Measurements from ENCODE around the gene SLC49A4. TPM values are rescaled to one million over a fixed set of nuclear protein-coding genes. Genes with fewer than 3 reads are reported as not detected.

SLC49A4 gene
- total RNA-seq, 1 donor from 2014 or later, result 14.5 TPM

DNA sequence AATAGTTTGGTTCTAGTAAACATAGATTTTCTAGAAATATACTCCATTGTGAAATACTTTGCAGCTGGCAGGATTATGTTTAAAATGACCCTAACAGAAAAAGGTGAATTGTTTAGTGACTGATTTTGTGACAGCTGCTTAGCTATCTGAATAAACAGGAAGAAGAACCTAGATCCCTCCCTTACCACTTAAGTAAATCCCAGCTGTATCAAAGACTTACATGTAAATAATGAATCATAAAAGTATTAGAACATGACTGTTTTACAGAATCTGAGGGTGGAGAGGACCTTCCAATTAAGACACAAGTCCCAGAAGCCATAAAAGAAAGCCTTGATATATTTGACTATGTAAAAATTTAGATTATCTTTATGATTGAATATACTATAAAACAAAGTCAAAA is 15.9 kb downstream of the SLC49A4 start:
- no peaks in the 10 kb centered on the region for H3K4me1 ChIP-seq
- H3K27ac ChIP-seq (replicated peaks), result no peak overlapping the region
- no peak for TF ChIP-seq CTCF (IDR thresholded peaks at IDR 0.05; ENCODE audit: borderline replicate concordance)
- no peaks in the 10 kb centered on the region for H3K27me3 ChIP-seq (ENCODE audit: low read depth)
- no peak for DNase-seq
- intact Hi-C loops (cut with micrococcal nuclease), result no loop called here
- H3K36me3 ChIP-seq, result peaks cover 25% of the 10 kb centered on the region
- no peaks in the 10 kb centered on the region for H3K9me3 ChIP-seq (replicated peaks)
- H3K4me3 ChIP-seq, result no peak overlapping the region

DNA sequence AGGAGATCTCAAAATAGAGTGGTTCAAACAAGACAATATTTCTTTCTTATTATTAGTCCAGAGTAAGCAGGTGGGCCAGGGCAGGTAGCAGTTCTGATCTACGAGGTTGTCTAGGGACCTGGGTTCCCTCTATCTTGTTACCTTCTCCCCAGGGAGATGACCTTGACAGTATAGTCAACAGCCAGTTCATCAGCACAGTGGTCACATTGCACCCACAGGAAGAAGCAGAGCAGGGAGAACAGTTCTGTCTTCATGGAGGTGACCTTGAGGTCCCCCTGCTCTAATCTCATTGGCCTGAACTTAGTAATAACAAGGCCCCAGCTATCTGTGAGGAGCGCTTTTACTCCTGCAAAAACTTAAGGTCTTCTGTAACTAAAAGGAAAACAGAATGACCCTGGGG is 21.7 kb downstream of the SLC49A4 start:
- H3K4me1 ChIP-seq, result no peaks in the 10 kb centered on the region
- no peak overlapping the region for H3K27ac ChIP-seq (replicated peaks)
- peaks cover 25% of the 10 kb centered on the region for H3K36me3 ChIP-seq
- H3K4me3 ChIP-seq, result no peak overlapping the region
- DNase-seq, result no peak
- intact Hi-C loops (cut with micrococcal nuclease), result no loop called here
- no peaks in the 10 kb centered on the region for H3K9me3 ChIP-seq (replicated peaks)
- no peak for TF ChIP-seq CTCF (IDR thresholded peaks at IDR 0.05; ENCODE audit: borderline replicate concordance)
- no peaks in the 10 kb centered on the region for H3K27me3 ChIP-seq (ENCODE audit: low read depth)

- Histone ChIP-seq H3K27ac (replicated peaks) (peak overlapping the region; percentile 0), H3K27me3 (ENCODE audit: low read depth) (no peaks in the 10 kb centered on the region), H3K9me3 (replicated peaks) (no peaks in the 10 kb centered on the region), H3K36me3 (peaks cover 31% of the 10 kb centered on the region), H3K4me1 (peaks cover 4% of the 10 kb centered on the region), H3K4me3 (no peak overlapping the region)
- DNase-seq, result no peak
- TF ChIP-seq CTCF (IDR thresholded peaks at IDR 0.05; ENCODE audit: borderline replicate concordance), result no peak
- intact Hi-C loops (cut with micrococcal nuclease), result no loop called here
Measured at GRCh38 chr3:122824465-122825381, 29.9 kb downstream of the SLC49A4 start.

DNA sequence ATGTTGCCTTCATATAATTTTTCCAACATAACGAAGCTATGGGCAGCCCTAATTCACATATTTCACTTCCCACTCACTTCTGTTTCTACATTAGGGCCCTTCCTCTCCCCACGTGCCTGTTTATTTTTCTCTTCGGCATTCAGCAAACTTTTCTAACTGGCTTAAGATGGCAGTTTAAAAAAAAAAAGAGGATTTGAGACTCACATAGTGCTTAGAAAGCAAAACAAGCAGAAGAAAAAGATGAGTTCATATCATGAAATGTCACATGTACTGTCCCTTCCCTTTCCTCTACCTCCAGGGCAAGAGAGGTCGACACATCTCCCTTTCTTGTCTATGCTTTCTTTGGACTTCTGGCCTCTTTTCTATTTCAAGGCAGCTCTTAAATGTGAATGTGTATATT is 30.6 kb downstream of the SLC49A4 start:
- Histone ChIP-seq H3K9me3 (replicated peaks) (no peaks in the 10 kb centered on the region), H3K36me3 (peaks cover 31% of the 10 kb centered on the region), H3K4me1 (peaks cover 4% of the 10 kb centered on the region), H3K4me3 (no peak overlapping the region), H3K27me3 (ENCODE audit: low read depth) (no peaks in the 10 kb centered on the region), H3K27ac (replicated peaks) (peak overlapping the region; percentile 0)
- TF ChIP-seq CTCF (IDR thresholded peaks at IDR 0.05; ENCODE audit: borderline replicate concordance), result no peak
- intact Hi-C loops (cut with micrococcal nuclease), result no loop called here
- DNase-seq, result no peak

GRCh38 chr3:122826278-122826677 is 31.4 kb downstream of the SLC49A4 start:
- intact Hi-C loops (cut with micrococcal nuclease), result no loop called here
- TF ChIP-seq CTCF (IDR thresholded peaks at IDR 0.05; ENCODE audit: borderline replicate concordance), result no peak
- Histone ChIP-seq H3K4me1 (peaks cover 4% of the 10 kb centered on the region), H3K9me3 (replicated peaks) (no peaks in the 10 kb centered on the region), H3K27me3 (ENCODE audit: low read depth) (no peaks in the 10 kb centered on the region), H3K27ac (replicated peaks) (no peak overlapping the region), H3K4me3 (no peak overlapping the region), H3K36me3 (peaks cover 27% of the 10 kb centered on the region)
- DNase-seq, result no peak

Measured in left ventricle myocardium inferior (tissue), 1 donor.